ENCODE measurements around the gene CES2. TPM values are rescaled to one million over a fixed set of nuclear protein-coding genes. Genes with fewer than 3 reads are reported as not detected.

The CES2 gene
- total and polyA plus RNA-seq, 9 of the 15 experiments (the other 6 are each of a cell fraction or from before 2014, with no cell fraction given) = 2.2 to 37.9 (median 24.4) TPM

DNA sequence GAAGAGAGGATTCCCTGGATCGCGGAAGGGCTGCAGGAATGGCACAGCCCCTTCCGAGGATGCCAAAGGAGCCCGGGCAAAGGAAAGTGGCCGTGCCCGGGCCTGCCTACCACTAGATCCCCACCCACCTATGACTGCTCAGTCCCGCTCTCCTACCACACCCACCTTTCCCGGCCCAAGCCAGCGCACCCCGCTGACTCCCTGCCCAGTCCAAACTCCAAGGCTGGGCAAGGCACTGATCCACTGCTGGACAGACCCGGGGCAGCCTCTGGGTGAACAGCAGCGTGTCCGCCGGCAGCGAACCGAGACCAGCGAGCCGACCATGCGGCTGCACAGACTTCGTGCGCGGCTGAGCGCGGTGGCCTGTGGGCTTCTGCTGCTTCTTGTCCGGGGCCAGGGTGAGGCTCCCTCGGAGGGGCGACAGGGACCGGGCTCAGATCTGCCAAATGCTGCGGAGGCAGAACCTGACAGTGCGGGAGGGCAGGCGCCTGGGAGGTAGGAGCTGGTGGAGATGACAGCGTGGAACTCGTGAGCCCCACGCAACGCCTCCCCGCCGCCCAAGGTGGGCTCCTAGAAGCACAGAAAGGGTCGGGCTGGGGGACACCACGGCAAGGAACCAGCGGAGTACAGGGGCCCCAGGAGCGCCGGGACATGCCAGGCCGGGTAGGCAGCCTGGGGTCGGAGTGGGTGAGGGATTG is at the start of gene CES2 (continued):
- TF ChIP-seq, protein P1, sequence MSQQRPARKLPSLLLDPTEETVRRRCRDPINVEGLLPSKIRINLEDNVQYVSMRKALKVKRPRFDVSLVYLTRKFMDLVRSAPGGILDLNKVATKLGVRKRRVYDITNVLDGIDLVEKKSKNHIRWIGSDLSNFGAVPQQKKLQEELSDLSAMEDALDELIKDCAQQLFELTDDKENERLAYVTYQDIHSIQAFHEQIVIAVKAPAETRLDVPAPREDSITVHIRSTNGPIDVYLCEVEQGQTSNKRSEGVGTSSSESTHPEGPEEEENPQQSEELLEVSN (IDR thresholded peaks at IDR 0.05; ENCODE audit: borderline replicate concordance in 1 of 2, extremely low read depth in 1 of 2, insufficient read depth in 1 of 2, insufficient read length in 1 of 2, low read depth in 1 of 2, low read length in 1 of 2, poor library complexity in 1 of 2, severe bottlenecking in 1 of 2) = peak; percentile 23 to 69

DNA sequence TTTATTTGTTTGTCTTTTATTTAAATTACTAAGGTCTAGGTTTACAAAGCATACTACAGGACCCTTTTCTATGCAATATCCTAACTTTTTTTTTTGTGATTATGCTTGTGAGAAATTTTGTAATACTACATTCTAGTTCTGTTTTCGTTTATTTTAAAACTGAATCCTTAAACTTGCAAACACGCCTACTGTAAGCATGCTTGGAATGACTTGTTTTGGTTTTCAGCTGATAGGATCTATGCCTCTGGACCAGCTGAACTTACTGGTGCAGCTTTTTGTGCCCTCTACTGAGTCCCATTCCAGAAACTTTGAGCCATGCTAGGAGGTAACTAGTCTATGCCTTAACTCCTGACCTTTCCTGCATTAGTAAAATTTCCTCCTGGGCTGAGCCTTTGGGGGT is 49.0 kb upstream of the CES2 start:
- Histone ChIP-seq H3K79me2 (ENCODE audit: control insufficient read depth, insufficient read depth, low read length) (peaks cover 13% of the 10 kb centered on the region), H3K27ac (ENCODE audit: extremely low read depth, low read depth, low read length) (no peak overlapping the region), H3K36me3 (ENCODE audit: control insufficient read depth, insufficient read depth, low read length) (peaks cover 66% of the 10 kb centered on the region), H4K20me1 (replicated peaks; ENCODE audit: control insufficient read depth, insufficient read depth, low read length) (no peaks in the 10 kb centered on the region; the same call in none of the 2 replicates), H2AFZ (ENCODE audit: low read depth, low read length) (no peak overlapping the region), H3K4me2 (ENCODE audit: insufficient read depth, low read length) (peak overlapping the region; percentile 32; the same call in 1 of the 2 replicates), H3K9ac (ENCODE audit: insufficient read depth in 1 of 2, low read depth in 2 of 2, low read length in 2 of 2) (no peak overlapping the region), H3K9me3 (replicated peaks; ENCODE audit: control insufficient read depth, insufficient read depth, low read depth, low read length) (no peaks in the 10 kb centered on the region), H3K4me1 (replicated peaks in 1 of 2; ENCODE audit: control insufficient read depth in 2 of 2, insufficient read depth in 2 of 2, low read length in 2 of 2) (peaks cover 21% of the 10 kb centered on the region in 2 experiments), H3K9me1 (ENCODE audit: control insufficient read depth, insufficient read depth, low read length) (no peaks in the 10 kb centered on the region), H3K4me3 (no peak overlapping the region), H3K27me3 (ENCODE audit: control insufficient read depth in 2 of 2, insufficient read depth in 2 of 2, low read length in 2 of 2) (no peaks in the 10 kb centered on the region)
- intact Hi-C loops (cut with micrococcal nuclease) = no loop called here
- POLR2A ChIA-PET = interaction anchor here (1.8 kb wide), 1 partner anchor 14 kb away, joined by 5 read pairs; no protein-coding TSS in a partner anchor
- TF ChIP-seq CSDE1 (IDR thresholded peaks at IDR 0.05) = no peak
- TF ChIP-seq ZNF23 (CRISPR knock-in tag; IDR thresholded peaks at IDR 0.05) = no peak
- TF ChIP-seq ZNF707 (CRISPR knock-in tag; conservative IDR thresholded peaks at IDR 0.05) = no peak
- TF ChIP-seq ESRRB (CRISPR knock-in tag; IDR thresholded peaks at IDR 0.05; ENCODE audit: borderline replicate concordance) = no peak
- TF ChIP-seq HDAC1 (IDR thresholded peaks at IDR 0.05) = no peak
- TF ChIP-seq CXXC5 (CRISPR knock-in tag; IDR thresholded peaks at IDR 0.05) = no peak
- no peak for TF ChIP-seq ZNF12 (CRISPR knock-in tag; IDR thresholded peaks at IDR 0.05)
- TF ChIP-seq KDM5B (IDR thresholded peaks at IDR 0.05; ENCODE audit: insufficient replicate concordance, low read depth, low read length) = no peak
- TF ChIP-seq ZNF263 (CRISPR knock-in tag; IDR thresholded peaks at IDR 0.05; ENCODE audit: borderline replicate concordance) = no peak
- no peak for TF ChIP-seq SETDB1 (IDR thresholded peaks at IDR 0.05; ENCODE audit: low read length)
- TF ChIP-seq, protein P2, sequence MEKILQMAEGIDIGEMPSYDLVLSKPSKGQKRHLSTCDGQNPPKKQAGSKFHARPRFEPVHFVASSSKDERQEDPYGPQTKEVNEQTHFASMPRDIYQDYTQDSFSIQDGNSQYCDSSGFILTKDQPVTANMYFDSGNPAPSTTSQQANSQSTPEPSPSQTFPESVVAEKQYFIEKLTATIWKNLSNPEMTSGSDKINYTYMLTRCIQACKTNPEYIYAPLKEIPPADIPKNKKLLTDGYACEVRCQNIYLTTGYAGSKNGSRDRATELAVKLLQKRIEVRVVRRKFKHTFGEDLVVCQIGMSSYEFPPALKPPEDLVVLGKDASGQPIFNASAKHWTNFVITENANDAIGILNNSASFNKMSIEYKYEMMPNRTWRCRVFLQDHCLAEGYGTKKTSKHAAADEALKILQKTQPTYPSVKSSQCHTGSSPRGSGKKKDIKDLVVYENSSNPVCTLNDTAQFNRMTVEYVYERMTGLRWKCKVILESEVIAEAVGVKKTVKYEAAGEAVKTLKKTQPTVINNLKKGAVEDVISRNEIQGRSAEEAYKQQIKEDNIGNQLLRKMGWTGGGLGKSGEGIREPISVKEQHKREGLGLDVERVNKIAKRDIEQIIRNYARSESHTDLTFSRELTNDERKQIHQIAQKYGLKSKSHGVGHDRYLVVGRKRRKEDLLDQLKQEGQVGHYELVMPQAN (IDR thresholded peaks at IDR 0.05; ENCODE audit: borderline replicate concordance) = no peak
- DNase-seq (ENCODE audit: extremely low read depth in 1 of 4, low spot score in 3 of 4) (no peak), FAIRE-seq (no peak), ATAC-seq (no peak)
- no TSS peak for BruUV-seq (replicated peaks)
- in situ Hi-C loops (cut with MboI) = no loop called here
- CTCF ChIA-PET (ENCODE audit: low intra/inter-chr PET ratio) = no interaction called here
- WGBS (ENCODE audit: insufficient coverage, low coverage, missing lambda C conversion rate) = 56% methylated on average over 2 of the region's 2 CpGs
